ENCODE measurements around the gene SH3RF3. TPM values are rescaled to one million over a fixed set of nuclear protein-coding genes. Genes with fewer than 3 reads are reported as not detected.

SH3RF3 gene
- total RNA-seq, 1 experiment from 2014 or later, result 0.30 TPM

DNA sequence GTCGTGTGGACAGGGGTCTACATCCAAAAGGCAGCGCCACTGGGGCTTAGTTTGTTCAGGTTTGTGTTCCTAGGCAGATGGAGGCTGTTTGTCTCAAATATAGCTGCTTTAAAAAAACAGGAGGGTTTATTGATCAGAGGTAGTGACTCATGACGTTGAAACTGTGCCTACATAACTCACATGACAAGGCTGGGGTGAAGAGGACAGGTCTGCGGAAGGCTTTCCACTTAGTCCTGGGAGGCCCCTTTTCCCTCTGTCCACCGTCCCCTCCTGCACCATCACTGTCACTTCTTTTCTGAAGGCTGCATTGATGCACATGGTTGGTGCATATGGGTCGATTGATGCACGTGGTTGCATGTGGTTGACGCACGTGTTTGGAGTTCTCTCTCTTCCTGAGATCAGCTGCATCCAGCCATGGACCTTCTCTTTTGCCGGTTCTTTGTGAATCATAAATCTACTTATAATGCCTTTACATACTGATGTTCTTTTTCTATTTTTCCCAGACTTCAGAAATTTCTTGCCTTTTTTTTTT is 10.9 kb downstream of the SH3RF3 start:
- Histone ChIP-seq H3K27ac (no peak overlapping the region), H3K9me3 (replicated peaks) (no peaks in the 10 kb centered on the region), H3K27me3 (0 out of 2 replicates have a peak, but pooled peaks cover 5% of the 10 kb centered on the region), H3K36me3 (no peaks in the 10 kb centered on the region), H3K4me3 (no peak overlapping the region), H3K4me1 (no peaks in the 10 kb centered on the region)
- DNase-seq, result no peak

DNA sequence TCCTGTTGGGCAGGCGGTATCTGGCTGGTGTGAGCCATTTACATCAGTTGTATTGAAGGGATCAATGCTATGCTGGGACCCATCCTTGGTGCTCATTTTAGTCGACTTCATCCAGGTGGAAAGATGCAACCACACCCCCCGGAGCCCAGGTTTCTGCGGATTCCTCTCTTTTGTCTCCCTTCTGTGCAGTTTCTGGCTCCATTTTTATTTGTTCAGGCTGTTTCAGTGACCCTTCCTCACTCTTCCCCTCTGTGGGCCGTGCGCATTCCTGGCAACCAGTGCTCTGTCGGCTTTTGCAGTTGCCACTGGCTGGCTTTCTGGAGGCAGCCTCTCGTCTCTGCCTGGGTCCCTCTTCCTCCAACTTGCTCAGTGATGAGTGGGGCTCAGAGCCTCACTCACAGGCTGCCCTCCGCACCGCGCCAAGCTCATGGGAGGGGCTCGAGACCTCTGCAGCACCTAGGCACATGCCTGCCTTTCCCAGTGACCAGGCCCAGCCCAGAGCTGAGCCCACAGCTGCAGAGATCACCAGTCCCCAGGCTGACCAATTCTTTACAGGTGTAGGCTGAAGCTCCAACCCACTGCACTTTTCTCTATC is 12.1 kb downstream of the SH3RF3 start:
- DNase-seq, result no peak
- no peak overlapping the region for H3K27ac ChIP-seq
- H3K27me3 ChIP-seq, result no peaks in the 10 kb centered on the region
- H3K36me3 ChIP-seq, result no peaks in the 10 kb centered on the region
- H3K4me1 ChIP-seq, result no peaks in the 10 kb centered on the region
- H3K4me3 ChIP-seq, result no peak overlapping the region
- no peaks in the 10 kb centered on the region for H3K9me3 ChIP-seq (replicated peaks)

- Histone ChIP-seq H3K4me1 (no peaks in the 10 kb centered on the region), H3K9me3 (replicated peaks) (no peaks in the 10 kb centered on the region), H3K27ac (no peak overlapping the region), H3K27me3 (no peaks in the 10 kb centered on the region), H3K36me3 (no peaks in the 10 kb centered on the region), H3K4me3 (no peak overlapping the region)
- no peak for DNase-seq
Observed at GRCh38 chr2:109141727-109142283, 12.8 kb downstream of the SH3RF3 start.

DNA sequence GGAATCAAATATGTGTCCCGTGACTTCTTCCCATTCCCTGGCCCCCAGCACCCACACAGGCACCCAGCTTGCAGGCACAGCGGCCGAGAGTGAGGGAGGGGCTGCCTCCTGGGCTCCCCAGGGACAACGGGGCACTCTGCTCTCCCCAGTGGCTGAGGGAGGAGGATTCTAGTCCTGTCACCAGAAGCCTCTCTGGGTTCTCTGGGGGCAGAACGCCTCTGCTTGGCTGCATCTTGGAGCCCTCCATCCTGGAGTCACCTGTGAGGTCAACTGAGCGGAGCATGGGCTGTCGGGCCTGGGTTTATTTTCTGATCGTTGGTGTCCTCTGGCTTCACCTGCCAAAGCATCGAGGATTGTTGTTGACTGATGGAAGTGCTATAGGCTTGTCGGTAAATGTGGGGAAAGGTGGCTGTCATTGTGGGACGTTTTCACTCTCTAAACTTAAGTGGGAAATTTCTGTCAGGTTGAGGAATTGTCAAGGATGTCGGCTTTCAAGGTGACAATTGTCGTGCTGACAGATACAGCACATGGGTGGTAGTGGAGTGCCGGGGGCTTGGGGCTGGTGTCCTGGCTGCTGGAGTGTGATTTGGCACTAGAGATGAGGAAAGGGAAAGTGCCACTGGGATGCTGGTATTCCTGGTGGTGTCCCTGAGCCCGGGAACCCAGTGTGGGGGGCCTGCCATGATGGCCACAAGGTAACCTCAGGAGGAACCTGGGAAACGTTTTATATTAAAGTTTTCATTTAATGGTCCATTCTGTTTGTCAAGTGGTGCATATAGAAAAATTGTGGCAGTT is 13.6 kb downstream of the SH3RF3 start:
- DNase-seq, result no peak
- Histone ChIP-seq H3K4me1 (no peaks in the 10 kb centered on the region), H3K9me3 (replicated peaks) (no peaks in the 10 kb centered on the region)

DNA sequence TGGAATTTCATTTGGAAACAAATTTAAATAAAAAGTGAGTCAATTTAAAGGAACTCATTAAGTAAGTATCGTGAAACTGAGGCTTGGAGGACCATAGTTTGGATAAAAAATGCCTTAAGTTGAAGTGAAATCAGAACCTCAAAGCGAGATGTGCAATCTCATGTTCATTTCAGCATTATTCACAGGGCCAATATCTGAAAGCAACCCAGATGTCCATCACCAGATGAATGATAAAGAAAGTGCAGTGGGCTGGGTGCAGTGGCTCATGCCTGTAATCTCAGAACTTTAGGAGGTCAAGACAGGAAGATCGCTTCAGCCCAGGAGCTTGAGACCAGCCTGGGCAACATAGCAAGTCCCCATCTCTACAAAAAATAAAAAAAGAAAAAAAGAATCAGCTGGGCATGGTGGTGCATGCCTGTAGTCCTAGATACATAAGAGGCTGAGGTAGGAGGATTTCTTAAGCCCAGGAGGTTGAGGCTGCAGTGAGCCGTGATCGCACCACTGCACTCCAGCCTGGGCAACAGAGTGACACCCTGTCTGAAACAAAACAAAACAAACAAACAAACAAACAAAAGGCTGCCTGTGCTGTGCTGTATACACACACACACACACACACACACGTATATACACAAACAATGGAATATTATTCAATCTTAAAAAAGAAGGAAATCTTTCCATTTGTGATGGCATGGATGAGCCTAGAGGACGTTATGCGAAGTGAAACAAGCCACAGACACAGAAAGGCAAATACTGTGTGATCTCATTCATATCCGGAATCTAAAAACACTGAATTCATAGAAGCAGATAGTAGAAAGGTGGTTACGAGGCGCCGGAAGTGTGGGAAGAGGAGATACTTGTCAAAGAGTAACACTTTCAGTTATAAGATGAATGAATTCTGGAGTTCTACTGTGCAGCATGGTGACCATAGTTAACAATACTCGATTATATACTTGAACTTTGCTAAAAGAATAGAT is 14.5 kb downstream of the SH3RF3 start:
- Histone ChIP-seq H3K9me3 (replicated peaks) (no peaks in the 10 kb centered on the region), H3K36me3 (no peaks in the 10 kb centered on the region), H3K4me1 (no peaks in the 10 kb centered on the region), H3K27ac (no peak overlapping the region), H3K4me3 (no peak overlapping the region), H3K27me3 (no peaks in the 10 kb centered on the region)
- DNase-seq, result no peak

More for the DNA sequence above, 13.6 kb downstream of the SH3RF3 start:
- Histone ChIP-seq H3K27me3 (no peaks in the 10 kb centered on the region), H3K4me3 (no peak overlapping the region), H3K36me3 (no peaks in the 10 kb centered on the region), H3K27ac (no peak overlapping the region)

- H3K4me1 ChIP-seq, result no peaks in the 10 kb centered on the region
- no peaks in the 10 kb centered on the region for H3K36me3 ChIP-seq
- DNase-seq, result no peak
- H3K9me3 ChIP-seq (replicated peaks), result no peaks in the 10 kb centered on the region
- H3K27ac ChIP-seq, result no peak overlapping the region
- H3K27me3 ChIP-seq, result no peaks in the 10 kb centered on the region
- H3K4me3 ChIP-seq, result no peak overlapping the region
Observed at GRCh38 chr2:109144271-109144670, 15.3 kb downstream of the SH3RF3 start.

DNA sequence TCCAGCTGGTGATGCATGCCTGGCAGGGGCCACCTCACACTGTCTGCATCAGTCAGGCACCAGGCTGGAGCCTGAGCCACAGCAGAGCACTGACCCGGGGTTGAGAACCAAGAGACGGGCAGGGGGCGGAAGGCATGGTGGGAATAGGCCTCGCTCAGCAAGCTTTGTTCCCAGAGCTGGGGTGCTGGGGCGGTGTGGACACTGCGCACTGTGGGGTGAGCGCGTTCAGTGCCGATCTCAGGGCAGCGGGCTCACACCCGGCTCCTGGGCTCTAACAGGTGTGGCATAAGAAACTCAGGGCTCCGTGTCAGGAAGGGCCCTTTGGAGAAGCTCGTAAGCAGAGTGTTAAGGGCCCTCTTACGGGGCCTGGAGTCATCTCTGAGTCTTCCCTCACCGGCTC is 15.7 kb downstream of the SH3RF3 start:
- Histone ChIP-seq H3K27me3 (no peaks in the 10 kb centered on the region), H3K4me1 (no peaks in the 10 kb centered on the region), H3K4me3 (no peak overlapping the region), H3K36me3 (no peaks in the 10 kb centered on the region), H3K27ac (no peak overlapping the region), H3K9me3 (replicated peaks) (no peaks in the 10 kb centered on the region)
- DNase-seq, result no peak

GRCh38 chr2:109145286-109145685 is 16.3 kb downstream of the SH3RF3 start:
- no peaks in the 10 kb centered on the region for H3K27me3 ChIP-seq
- H3K27ac ChIP-seq, result no peak overlapping the region
- no peaks in the 10 kb centered on the region for H3K9me3 ChIP-seq (replicated peaks)
- DNase-seq, result no peak
- no peaks in the 10 kb centered on the region for H3K36me3 ChIP-seq
- no peak overlapping the region for H3K4me3 ChIP-seq
- no peaks in the 10 kb centered on the region for H3K4me1 ChIP-seq

- no peaks in the 10 kb centered on the region for H3K9me3 ChIP-seq (replicated peaks)
- no peaks in the 10 kb centered on the region for H3K36me3 ChIP-seq
- H3K4me3 ChIP-seq, result no peak overlapping the region
- H3K27me3 ChIP-seq, result no peaks in the 10 kb centered on the region
- DNase-seq, result no peak
- no peaks in the 10 kb centered on the region for H3K4me1 ChIP-seq
- H3K27ac ChIP-seq, result no peak overlapping the region
Observed at GRCh38 chr2:109147405-109147804, 18.4 kb downstream of the SH3RF3 start.

DNA sequence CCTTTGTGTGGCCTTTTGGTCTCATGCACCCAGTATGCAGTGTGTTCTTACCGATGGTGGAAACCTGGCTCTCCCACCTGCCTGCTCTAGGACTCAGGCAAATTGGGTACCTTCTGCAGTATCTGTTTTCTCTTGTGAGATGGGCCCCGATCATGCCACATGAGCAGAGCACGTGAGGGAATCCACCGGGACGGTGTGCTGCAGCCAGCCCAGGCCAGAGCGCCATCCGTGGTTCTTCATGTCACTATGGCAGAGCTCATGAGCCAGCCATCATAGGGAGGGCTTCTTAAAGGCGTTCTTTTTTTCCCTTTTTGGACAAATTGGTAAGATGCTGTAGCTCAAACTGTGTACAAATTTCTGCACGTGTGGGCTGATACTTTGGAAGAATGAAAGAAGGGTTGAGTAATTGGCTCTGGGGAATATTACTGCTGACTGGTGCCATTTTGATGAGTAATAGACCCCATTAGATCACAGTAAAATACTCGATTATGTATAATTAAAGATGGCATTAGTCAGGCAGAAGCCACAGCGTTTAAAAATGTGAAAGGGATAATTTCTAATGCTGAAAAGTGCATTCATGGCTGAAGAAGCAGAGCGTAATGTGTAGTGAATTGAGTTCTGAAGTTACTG is 19.2 kb downstream of the SH3RF3 start:
- Histone ChIP-seq H3K4me1 (no peaks in the 10 kb centered on the region), H3K36me3 (no peaks in the 10 kb centered on the region), H3K9me3 (replicated peaks) (no peaks in the 10 kb centered on the region), H3K4me3 (no peak overlapping the region), H3K27ac (no peak overlapping the region), H3K27me3 (no peaks in the 10 kb centered on the region)
- DNase-seq, result no peak

DNA sequence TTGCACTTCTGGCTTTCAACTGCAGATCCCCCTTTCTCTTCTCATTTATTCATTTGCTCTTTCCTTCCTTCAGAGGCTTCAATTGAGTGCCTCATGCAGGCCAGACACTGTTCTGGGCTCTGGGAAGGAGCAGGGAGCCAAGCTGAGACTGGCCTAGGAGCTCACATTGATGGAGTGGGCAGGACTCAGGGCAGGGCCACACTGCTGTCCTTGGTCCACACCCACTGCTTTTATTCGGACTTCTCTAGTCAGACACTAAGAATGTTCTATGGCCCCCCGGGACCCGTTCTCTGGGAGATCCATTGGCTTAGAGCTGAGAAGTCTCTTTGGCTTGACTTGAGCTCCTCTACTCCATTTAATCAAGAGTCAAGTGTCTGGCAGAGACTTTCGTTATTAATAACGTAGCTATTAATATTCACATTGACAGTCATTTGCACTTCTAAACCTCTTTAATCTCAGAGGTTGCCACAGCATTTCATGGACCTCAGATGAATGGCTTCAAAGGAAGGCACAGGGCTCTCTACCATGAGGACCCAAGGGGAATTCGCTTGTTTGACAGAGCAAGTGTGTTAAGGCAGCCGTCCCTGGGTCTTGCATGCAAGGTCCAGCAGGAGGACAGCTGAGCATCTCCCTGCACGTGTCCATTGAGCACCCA is 20.1 kb downstream of the SH3RF3 start:
- H3K27ac ChIP-seq, result no peak overlapping the region
- H3K4me3 ChIP-seq, result no peak overlapping the region
- no peaks in the 10 kb centered on the region for H3K36me3 ChIP-seq
- no peaks in the 10 kb centered on the region for H3K4me1 ChIP-seq
- DNase-seq, result no peak
- H3K27me3 ChIP-seq, result no peaks in the 10 kb centered on the region
- no peaks in the 10 kb centered on the region for H3K9me3 ChIP-seq (replicated peaks)

- H3K9me3 ChIP-seq (replicated peaks), result no peaks in the 10 kb centered on the region
- no peak overlapping the region for H3K4me3 ChIP-seq
- no peak overlapping the region for H3K27ac ChIP-seq
- H3K4me1 ChIP-seq, result no peaks in the 10 kb centered on the region
- H3K36me3 ChIP-seq, result no peaks in the 10 kb centered on the region
- H3K27me3 ChIP-seq, result no peaks in the 10 kb centered on the region
- DNase-seq, result no peak
Observed at GRCh38 chr2:109150559-109150958, 21.6 kb downstream of the SH3RF3 start.

DNA sequence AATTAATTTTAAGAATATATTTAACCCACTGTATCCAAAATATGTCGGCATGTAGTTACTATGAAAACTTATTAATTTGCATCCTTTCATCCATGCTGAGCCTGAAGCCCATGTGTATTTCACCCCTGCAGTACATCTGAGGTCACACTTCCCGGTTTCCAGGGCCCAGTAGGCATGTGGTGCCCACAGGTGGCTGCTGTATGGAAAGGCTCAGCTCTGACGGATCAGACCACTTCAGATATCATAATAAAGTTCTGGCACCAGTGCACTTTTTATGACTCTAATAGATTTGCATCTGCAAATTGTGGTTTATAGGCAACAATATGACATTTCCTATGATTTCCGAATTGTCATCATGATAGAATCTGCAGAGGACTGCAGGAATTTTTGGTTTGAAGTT is 22.5 kb downstream of the SH3RF3 start:
- no peak for DNase-seq
- no peak overlapping the region for H3K27ac ChIP-seq
- H3K4me1 ChIP-seq, result no peaks in the 10 kb centered on the region
- no peaks in the 10 kb centered on the region for H3K27me3 ChIP-seq
- no peaks in the 10 kb centered on the region for H3K9me3 ChIP-seq (replicated peaks)
- H3K36me3 ChIP-seq, result no peaks in the 10 kb centered on the region
- H3K4me3 ChIP-seq, result no peak overlapping the region
